GM12873 (cell line): Measurements from ENCODE around the gene TNFRSF14.

Experiments
- TF ChIP-seq, protein P1 (sequence below): IDR thresholded peaks from 2 replicates; pipeline ENCODE4 v1.5.1; 2012; ENCODE audit warnings: low read depth, mild to moderate bottlenecking, moderate library complexity, low read length, control low read depth; ENCODE audit not compliant: insufficient read depth; ENCODE audit errors: missing control alignments

TNFRSF14 gene

GRCh38 chr1:2518528-2518927, 37.6 kb upstream of the TNFRSF14 start:
- TF ChIP-seq, protein P1, sequence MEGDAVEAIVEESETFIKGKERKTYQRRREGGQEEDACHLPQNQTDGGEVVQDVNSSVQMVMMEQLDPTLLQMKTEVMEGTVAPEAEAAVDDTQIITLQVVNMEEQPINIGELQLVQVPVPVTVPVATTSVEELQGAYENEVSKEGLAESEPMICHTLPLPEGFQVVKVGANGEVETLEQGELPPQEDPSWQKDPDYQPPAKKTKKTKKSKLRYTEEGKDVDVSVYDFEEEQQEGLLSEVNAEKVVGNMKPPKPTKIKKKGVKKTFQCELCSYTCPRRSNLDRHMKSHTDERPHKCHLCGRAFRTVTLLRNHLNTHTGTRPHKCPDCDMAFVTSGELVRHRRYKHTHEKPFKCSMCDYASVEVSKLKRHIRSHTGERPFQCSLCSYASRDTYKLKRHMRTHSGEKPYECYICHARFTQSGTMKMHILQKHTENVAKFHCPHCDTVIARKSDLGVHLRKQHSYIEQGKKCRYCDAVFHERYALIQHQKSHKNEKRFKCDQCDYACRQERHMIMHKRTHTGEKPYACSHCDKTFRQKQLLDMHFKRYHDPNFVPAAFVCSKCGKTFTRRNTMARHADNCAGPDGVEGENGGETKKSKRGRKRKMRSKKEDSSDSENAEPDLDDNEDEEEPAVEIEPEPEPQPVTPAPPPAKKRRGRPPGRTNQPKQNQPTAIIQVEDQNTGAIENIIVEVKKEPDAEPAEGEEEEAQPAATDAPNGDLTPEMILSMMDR: no peak

- TF ChIP-seq, protein P1: no peak
Measured at GRCh38 chr1:2519029-2519685, 37.0 kb upstream of the TNFRSF14 start.

DNA sequence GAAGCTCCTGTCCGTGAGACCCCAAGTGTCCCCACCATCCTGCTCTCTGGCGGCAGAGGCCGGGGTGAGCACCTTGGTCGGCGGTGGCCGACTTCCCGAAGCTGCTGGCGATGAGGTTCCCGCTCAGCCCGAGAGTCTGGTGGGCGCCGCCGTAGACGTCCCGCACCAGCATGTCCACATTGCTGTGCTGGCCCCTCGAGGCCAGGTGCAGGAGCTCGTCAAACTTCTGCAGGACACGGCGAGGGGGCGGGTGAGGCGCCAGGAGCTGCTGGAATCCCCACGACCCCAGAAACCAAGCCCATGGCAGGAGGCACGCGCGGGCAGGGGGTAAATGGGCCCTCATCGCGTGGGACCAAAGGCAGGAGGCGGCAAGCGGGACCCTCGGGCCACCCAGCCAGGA, 36.4 kb upstream of the TNFRSF14 start:
- TF ChIP-seq, protein P1: no peak

GRCh38 chr1:2520206-2520605, 36.0 kb upstream of the TNFRSF14 start:
- TF ChIP-seq, protein P1: no peak

DNA sequence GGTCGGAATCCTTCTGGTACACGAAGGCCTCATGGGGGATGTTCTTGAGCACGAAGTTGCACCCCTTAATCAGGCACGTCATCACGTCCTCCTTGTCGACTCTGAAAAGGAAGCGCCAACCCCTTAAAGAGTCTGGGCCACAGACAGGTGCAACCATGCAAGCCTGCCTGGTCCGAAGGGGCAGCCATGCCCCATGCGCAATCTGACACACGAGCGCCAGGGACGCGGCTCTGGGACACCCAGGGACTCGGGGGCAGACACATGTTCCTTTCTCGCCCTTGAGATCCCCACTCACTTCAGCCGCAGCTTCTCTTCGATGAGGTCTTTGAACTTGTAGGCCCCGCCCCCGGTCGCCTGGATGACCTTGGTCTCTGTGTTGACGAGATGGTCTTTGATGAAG, 35.4 kb upstream of the TNFRSF14 start:
- TF ChIP-seq, protein P1: no peak

DNA sequence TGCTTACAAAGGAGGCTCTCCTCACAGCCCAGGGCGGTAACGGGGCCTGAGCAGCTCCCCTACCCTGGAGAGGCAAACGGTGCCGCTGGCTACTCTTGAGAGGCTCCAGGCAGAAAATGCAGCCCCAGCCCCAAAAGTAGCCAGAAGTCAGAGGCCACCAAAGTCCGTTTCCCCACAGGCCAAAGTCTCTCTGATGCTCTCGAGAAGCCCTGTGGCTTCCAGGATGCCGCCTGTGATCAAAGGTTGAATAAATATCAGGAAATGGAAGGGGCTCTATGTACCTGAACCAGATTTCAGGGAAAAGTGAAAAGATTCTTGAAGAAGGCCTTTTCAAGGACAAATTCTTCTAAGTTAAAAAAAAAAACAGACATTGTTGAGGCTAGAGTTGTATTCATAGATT, 33.9 kb upstream of the TNFRSF14 start:
- TF ChIP-seq, protein P1: no peak

GRCh38 chr1:2523191-2523890, 32.8 kb upstream of the TNFRSF14 start:
- TF ChIP-seq, protein P1: no peak
